WI38 (cell line): ENCODE results near the gene CREBBP.

Experiments used
- H3K4me3 ChIP-seq: 2 replicates; pipeline ENCODE4 v1.5.1; 2011; ENCODE audit warnings: low read depth, mild to moderate bottlenecking, control low read depth, low read length
- CTCF ChIP-seq: IDR thresholded peaks from 2 replicates; pipeline ENCODE4 v1.5.1; 2012; ENCODE audit warnings: low read depth, mild to moderate bottlenecking, control low read depth, low read length

The CREBBP gene

DNA sequence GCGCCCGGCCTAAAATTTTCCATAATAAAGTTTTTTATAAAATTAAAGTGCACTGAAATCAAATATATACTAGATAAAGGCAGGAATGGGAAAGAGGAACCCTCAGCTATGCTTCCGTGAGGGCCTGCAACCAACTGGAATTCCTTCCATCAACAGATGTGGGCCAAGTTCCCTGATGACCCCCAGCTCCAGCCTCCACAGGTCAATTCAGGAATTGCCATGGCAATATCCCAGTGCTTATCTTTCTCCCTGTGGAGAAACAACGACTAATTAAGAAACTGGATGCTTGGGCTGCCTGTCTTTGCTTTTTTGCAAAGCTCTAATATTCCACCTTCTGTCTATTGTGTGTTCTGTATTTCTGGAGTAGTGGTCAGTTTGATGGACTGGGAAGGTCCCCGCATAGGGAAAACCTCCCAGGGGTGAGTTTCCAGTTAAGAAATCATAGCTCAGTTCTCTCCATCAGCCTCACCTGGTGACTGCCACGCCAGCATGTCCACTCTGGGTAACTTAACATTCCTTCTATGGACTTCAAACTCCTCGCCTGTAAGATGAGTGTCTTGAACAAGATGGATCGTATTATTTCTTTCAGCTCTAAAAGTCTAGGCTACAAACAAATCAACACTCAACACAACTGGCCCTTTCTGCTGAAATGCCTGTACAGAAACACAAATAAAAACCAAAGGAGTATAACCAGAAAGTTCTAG lies 67.9 kb downstream of the CREBBP start:
- no peak overlapping the region for H3K4me3 ChIP-seq
- TF ChIP-seq CTCF: no peak

DNA sequence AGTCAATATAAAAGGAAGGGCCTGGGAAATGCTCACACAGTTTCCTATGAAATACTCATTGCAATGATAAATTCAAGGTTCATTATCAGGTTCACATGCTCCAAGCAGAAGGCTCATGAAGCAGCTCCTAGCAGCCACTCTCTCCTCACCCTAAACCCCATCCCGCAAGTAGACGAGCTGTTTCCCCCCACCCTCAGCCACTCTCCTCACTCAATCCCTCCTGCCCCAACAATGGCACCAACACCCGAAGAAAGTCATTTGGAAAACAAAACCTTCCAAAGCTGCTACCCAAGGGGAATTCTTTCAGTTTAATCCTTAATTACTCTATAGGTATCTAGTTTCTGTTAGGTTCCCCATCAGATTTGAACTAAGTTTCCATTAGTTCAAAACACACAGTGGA lies 69.7 kb downstream of the CREBBP start:
- H3K4me3 ChIP-seq: no peak overlapping the region
- no peak for TF ChIP-seq CTCF

DNA sequence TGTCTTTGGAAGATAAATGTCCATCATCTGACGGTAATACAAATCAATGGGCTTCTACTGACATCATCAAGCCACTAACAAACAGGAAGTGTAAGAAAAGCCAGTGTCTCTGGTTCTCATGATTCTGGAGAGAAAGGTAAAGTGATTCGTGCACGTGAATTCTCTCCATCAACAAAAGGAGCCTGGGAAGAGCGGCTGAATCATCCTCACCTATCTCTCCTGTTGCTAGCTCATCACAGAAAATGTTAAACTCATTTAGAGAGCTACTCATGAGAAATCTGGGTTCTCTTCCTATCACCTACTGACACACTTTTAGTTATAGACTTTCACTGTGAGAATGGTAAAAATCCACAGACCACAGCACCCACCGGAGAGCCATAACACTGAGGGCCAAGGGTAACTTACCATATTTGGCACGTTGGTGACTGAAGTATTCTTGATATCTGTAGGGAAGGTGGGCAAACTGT lies 70.3 kb downstream of the CREBBP start:
- H3K4me3 ChIP-seq: no peak overlapping the region
- TF ChIP-seq CTCF: no peak

- no peak for TF ChIP-seq CTCF
- H3K4me3 ChIP-seq: no peak overlapping the region
Observed at GRCh38 chr16:3808308-3809063, 72.0 kb downstream of the CREBBP start.

DNA sequence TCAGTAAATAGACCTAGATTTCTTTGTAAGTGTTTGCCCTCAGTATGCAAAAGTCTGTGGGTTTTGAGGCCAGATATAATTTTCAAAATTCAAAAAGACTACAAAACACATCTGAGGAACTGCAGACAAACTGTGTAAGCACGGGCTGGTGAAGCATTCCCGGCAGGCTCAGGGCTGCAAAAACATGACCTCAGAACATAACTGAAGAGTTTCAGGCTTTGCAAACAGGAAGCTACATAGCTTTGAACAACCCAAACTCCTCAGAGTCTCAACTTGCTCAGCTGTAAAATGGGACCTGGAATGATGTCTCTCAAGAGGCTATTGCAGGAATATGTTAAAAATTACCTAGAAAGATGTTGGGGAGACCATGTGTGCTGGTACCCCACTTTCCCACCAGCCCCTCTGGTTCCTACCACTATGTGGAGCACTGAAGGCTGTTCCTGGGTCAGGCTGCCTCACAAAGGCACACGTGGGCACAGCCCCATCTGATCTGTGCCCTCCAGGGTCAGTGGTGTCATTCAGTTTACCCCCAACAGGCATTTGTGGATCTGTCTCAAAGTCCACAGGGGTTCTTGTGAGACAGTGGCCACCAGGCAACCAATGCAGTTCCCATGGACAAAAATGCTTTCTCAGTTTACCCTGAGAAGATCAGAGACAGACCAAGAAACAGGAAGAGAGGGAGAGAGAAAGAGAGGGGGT lies 72.9 kb downstream of the CREBBP start:
- no peak for TF ChIP-seq CTCF
- H3K4me3 ChIP-seq: no peak overlapping the region

DNA sequence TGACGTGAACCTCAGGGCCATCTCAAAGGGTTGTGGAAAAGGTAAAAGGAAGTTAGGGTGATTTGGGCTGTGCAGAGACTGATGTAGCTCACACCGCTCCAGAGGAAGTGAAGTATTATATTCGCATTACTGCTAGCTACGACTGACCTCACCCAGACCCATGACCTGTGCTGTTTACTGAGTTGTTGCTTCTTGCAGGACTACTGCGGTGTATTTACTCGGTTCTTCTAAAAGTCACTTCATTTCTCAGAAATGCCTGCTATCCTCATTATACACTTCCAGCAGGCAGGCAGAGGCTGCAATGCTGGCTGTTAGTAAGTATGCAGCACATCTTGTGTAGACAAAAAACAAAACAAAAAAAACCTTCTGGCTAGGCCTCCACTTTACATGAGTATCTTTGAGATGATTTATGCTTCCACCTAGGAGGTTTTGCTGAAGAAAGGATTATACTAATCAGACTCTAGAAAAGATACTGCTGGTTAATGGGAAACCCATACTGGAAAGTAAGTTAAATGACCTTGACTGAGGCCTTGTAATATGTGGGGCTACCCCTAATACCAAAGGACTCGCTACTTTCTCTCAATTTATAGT lies 76.0 kb downstream of the CREBBP start:
- no peak overlapping the region for H3K4me3 ChIP-seq
- TF ChIP-seq CTCF: no peak
